Activated naive CD4-positive, alpha-beta T cell treated with anti-CD3 and anti-CD28 coated beads, Interleukin-2, amount 50 U/mL, for 24 hours (primary cell): ENCODE measurements around the gene STMP1.
"Not testable (repeated sequence)": the region's sequence is repeated elsewhere in the genome, so short reads cannot be mapped to it uniquely, and the experiment has no call there.

ENCODE experiments used
- H3K27ac Mint-ChIP-seq: one replicate; pipeline ENCODE4 v1.8.0; 2021; ENCODE audit warnings: mild to moderate bottlenecking, mixed read lengths
- H3K27me3 Mint-ChIP-seq: one replicate; pipeline ENCODE4 v1.8.0; 2021; ENCODE audit warnings: mixed read lengths
- H3K36me3 Mint-ChIP-seq: one replicate; pipeline ENCODE4 v1.8.0; 2021; ENCODE audit warnings: mixed read lengths
- H3K4me1 Mint-ChIP-seq: one replicate; pipeline ENCODE4 v1.8.0; 2021; ENCODE audit warnings: mixed read lengths
- H3K4me3 Mint-ChIP-seq: one replicate; pipeline ENCODE4 v1.8.0; 2021; ENCODE audit warnings: mild to moderate bottlenecking, mixed read lengths
- H3K9me3 Mint-ChIP-seq: one replicate; pipeline ENCODE4 v1.8.0; 2021; ENCODE audit warnings: mixed read lengths

The STMP1 gene

GRCh38 chr7:135678612-135679575, 16.6 kb downstream of the STMP1 start:
- no peak overlapping the region for H3K27ac Mint-ChIP-seq
- H3K27me3 Mint-ChIP-seq = no peaks in the 10 kb centered on the region
- peaks cover 4% of the 10 kb centered on the region for H3K4me1 Mint-ChIP-seq
- no peaks in the 10 kb centered on the region for H3K9me3 Mint-ChIP-seq
- peaks cover 14% of the 10 kb centered on the region for H3K36me3 Mint-ChIP-seq
- H3K4me3 Mint-ChIP-seq = no peak overlapping the region

- Mint-ChIP-seq H3K27me3 (no peaks in the 10 kb centered on the region), H3K4me1 (peaks cover 4% of the 10 kb centered on the region), H3K36me3 (peaks cover 12% of the 10 kb centered on the region), H3K4me3 (no peak overlapping the region), H3K9me3 (no peaks in the 10 kb centered on the region), H3K27ac (no peak overlapping the region)
Observed at GRCh38 chr7:135681762-135682161, 19.4 kb downstream of the STMP1 start.

GRCh38 chr7:135682191-135682590, 19.9 kb downstream of the STMP1 start:
- no peaks in the 10 kb centered on the region for H3K27me3 Mint-ChIP-seq
- peaks cover 4% of the 10 kb centered on the region for H3K4me1 Mint-ChIP-seq
- H3K4me3 Mint-ChIP-seq = no peak overlapping the region
- H3K9me3 Mint-ChIP-seq = no peaks in the 10 kb centered on the region
- H3K36me3 Mint-ChIP-seq = peaks cover 12% of the 10 kb centered on the region
- no peak overlapping the region for H3K27ac Mint-ChIP-seq

DNA sequence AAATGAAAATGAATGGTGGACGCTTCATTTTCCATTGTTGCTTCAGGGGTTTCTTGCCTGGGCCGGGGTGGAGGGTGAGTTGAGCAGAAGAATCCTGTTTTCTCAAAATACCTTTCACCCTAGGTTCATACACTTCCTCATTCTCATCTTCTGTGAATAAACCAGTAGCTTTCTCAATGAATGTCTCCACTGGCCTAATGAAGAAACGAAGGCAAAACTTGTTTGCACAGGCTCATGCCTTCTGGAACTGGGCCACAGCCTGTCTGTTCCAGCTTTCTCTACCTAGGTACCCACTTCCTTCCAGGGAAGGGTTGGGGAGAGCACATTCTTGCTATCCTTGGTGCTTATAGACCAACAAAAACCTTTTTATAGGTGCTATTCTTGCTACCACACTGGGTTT, 21.3 kb downstream of the STMP1 start:
- H3K27me3 Mint-ChIP-seq = no peaks in the 10 kb centered on the region
- H3K4me3 Mint-ChIP-seq = no peak overlapping the region
- peaks cover 4% of the 10 kb centered on the region for H3K4me1 Mint-ChIP-seq
- peaks cover 7% of the 10 kb centered on the region for H3K36me3 Mint-ChIP-seq
- H3K27ac Mint-ChIP-seq = no peak overlapping the region
- no peaks in the 10 kb centered on the region for H3K9me3 Mint-ChIP-seq

DNA sequence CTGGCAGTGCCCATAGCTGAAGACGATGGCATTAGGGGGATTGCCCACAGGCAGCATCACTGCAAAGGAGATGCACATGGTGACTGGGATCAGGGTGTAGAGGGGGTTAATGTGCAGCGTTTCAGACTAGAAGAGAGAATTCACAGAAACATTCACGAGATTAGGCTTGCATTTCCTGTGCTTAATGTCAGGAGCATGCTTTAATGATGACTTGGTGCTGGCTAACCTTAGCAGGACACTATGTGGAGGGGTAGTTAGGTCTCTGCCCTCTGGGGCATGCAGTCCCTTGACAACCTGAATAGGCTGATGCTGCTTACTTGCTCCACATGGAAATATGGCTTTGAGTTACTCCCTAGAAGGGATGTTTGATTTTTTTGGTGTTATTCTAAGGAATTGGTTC, 21.8 kb downstream of the STMP1 start:
- H3K36me3 Mint-ChIP-seq = peaks cover 6% of the 10 kb centered on the region
- peaks cover 4% of the 10 kb centered on the region for H3K4me1 Mint-ChIP-seq
- H3K27ac Mint-ChIP-seq = no peak overlapping the region
- no peaks in the 10 kb centered on the region for H3K9me3 Mint-ChIP-seq
- H3K27me3 Mint-ChIP-seq = no peaks in the 10 kb centered on the region
- H3K4me3 Mint-ChIP-seq = no peak overlapping the region

DNA sequence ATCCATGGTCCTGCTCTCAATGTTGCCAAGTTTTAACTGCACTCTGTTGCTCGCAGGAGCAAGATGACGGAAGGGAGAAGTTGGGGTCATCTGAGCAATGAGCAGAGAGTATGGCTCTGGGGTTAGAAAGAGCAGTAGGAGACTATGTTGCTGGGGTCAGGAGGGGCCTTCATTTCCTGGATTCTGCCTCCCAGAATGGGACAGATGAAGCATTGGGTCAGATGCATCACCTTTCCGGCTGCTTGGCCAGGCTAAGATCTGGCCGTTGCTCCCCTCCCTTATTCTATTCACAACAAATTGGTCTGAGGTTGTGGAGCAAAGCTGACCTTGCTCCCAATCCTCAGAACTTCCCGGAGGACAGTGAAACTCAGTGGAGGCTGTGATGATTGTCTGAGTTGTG, 22.4 kb downstream of the STMP1 start:
- Mint-ChIP-seq H3K36me3 (peaks cover 8% of the 10 kb centered on the region), H3K4me1 (peaks cover 4% of the 10 kb centered on the region), H3K27ac (no peak overlapping the region), H3K9me3 (no peaks in the 10 kb centered on the region), H3K4me3 (no peak overlapping the region), H3K27me3 (no peaks in the 10 kb centered on the region)

DNA sequence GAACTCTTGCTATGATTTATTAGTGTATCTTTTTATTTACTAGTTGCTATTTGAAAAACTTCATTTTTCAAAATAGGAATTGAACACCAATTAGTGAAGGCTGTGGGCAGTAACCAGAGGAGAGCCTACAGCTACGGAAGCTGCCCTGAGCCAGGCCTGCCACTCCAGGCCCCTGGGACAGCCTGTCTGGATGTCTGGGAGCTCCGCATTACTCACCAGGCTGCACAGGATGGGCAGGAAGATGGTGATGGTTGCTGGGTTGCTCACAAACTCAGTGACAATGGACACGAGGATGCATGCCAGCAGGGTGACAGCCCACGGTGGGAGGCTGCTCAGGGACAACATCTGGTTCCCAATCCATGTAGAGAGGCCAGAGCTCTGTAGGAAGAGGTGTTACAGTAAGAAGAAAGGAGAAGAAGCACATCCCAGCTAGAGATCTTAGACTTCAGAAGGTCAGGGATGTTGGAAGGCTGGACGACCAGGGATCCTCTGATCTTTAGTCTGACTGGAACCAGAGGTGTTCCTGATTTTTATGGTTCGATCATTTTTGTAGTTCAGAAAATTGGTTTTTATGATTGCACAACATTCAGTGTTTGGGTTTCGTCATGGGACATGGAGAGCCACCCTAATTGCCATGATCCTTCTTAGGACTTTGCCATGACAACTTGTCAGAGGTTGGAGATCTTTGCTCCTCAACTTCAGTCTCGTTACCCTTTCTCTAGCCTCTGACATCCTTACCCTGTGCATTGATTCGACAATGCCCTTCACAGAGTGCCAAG, 23.2 kb downstream of the STMP1 start:
- Mint-ChIP-seq H3K27ac (no peak overlapping the region), H3K4me3 (no peak overlapping the region), H3K36me3 (peaks cover 8% of the 10 kb centered on the region), H3K4me1 (peaks cover under 1% of the 10 kb centered on the region), H3K9me3 (no peaks in the 10 kb centered on the region), H3K27me3 (no peaks in the 10 kb centered on the region)

GRCh38 chr7:135687466-135687865, 25.2 kb downstream of the STMP1 start:
- Mint-ChIP-seq H3K9me3 (no peaks in the 10 kb centered on the region), H3K4me3 (no peak overlapping the region), H3K27me3 (no peaks in the 10 kb centered on the region), H3K4me1 (no peaks in the 10 kb centered on the region), H3K36me3 (peaks cover 8% of the 10 kb centered on the region), H3K27ac (no peak overlapping the region)

- no peaks in the 10 kb centered on the region for H3K4me1 Mint-ChIP-seq
- peaks cover 7% of the 10 kb centered on the region for H3K36me3 Mint-ChIP-seq
- no peaks in the 10 kb centered on the region for H3K27me3 Mint-ChIP-seq
- no peak overlapping the region for H3K27ac Mint-ChIP-seq
- H3K9me3 Mint-ChIP-seq = no peaks in the 10 kb centered on the region
- H3K4me3 Mint-ChIP-seq = no peak overlapping the region
Observed at GRCh38 chr7:135690566-135690965, 28.3 kb downstream of the STMP1 start.

GRCh38 chr7:135692055-135692454, 29.7 kb downstream of the STMP1 start:
- no peaks in the 10 kb centered on the region for H3K27me3 Mint-ChIP-seq
- H3K4me1 Mint-ChIP-seq = no peaks in the 10 kb centered on the region
- no peak overlapping the region for H3K4me3 Mint-ChIP-seq
- H3K9me3 Mint-ChIP-seq = no peaks in the 10 kb centered on the region
- H3K36me3 Mint-ChIP-seq = peaks cover 7% of the 10 kb centered on the region
- no peak overlapping the region for H3K27ac Mint-ChIP-seq

DNA sequence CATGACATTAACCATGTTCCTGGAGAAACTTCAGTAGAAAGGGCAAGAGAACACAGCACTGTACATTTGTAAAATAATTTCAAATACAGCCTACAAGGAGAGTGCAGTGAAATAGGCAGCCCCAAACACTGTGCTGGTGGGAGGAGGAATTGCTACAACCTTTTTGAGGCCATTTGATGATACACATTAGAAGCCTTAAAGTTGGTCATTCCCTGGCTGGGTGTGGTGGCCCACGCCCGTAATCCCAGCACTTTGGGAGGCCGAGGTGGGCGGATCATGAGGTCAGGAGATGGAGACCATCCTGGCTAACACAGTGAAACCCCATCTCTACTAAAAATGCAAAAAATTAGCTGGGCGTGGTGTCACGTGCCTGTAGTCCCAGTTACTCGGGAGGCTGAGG, 30.3 kb downstream of the STMP1 start:
- not testable (repeated sequence) for H3K27me3 Mint-ChIP-seq, H3K9me3 Mint-ChIP-seq, H3K4me3 Mint-ChIP-seq, H3K4me1 Mint-ChIP-seq, H3K27ac Mint-ChIP-seq, H3K36me3 Mint-ChIP-seq

- Mint-ChIP-seq H3K4me3 (no peak overlapping the region), H3K27ac (no peak overlapping the region), H3K27me3 (no peaks in the 10 kb centered on the region), H3K36me3 (peaks cover 7% of the 10 kb centered on the region), H3K4me1 (no peaks in the 10 kb centered on the region), H3K9me3 (no peaks in the 10 kb centered on the region)
Observed at GRCh38 chr7:135693558-135693957, 31.2 kb downstream of the STMP1 start.

GRCh38 chr7:135697276-135698049, 35.1 kb downstream of the STMP1 start:
- Mint-ChIP-seq H3K27ac (no peak overlapping the region), H3K9me3 (no peaks in the 10 kb centered on the region), H3K27me3 (no peaks in the 10 kb centered on the region), H3K4me1 (no peaks in the 10 kb centered on the region), H3K36me3 (peaks cover 13% of the 10 kb centered on the region), H3K4me3 (no peak overlapping the region)

GRCh38 chr7:135704074-135704473, 41.8 kb downstream of the STMP1 start:
- H3K4me1 Mint-ChIP-seq = no peaks in the 10 kb centered on the region
- H3K27me3 Mint-ChIP-seq = no peaks in the 10 kb centered on the region
- no peak overlapping the region for H3K4me3 Mint-ChIP-seq
- peaks cover 9% of the 10 kb centered on the region for H3K36me3 Mint-ChIP-seq
- H3K27ac Mint-ChIP-seq = no peak overlapping the region
- H3K9me3 Mint-ChIP-seq = no peaks in the 10 kb centered on the region

GRCh38 chr7:135704698-135705097, 42.4 kb downstream of the STMP1 start:
- Mint-ChIP-seq H3K4me3 (no peak overlapping the region), H3K4me1 (no peaks in the 10 kb centered on the region), H3K36me3 (peaks cover 9% of the 10 kb centered on the region), H3K9me3 (no peaks in the 10 kb centered on the region), H3K27me3 (no peaks in the 10 kb centered on the region), H3K27ac (no peak overlapping the region)
